Measurements from ENCODE around the gene TBC1D10A.
"Not testable (repeated sequence)": the region's sequence is repeated elsewhere in the genome, so short reads cannot be mapped to it uniquely, and the experiment has no call there.

TBC1D10A gene

GRCh38 chr22:30347255-30347892, 20.6 kb upstream of the TBC1D10A start:
- no peak for DNase-seq

GRCh38 chr22:30344447-30345200, 17.9 kb upstream of the TBC1D10A start:
- DNase-seq = no peak

DNA sequence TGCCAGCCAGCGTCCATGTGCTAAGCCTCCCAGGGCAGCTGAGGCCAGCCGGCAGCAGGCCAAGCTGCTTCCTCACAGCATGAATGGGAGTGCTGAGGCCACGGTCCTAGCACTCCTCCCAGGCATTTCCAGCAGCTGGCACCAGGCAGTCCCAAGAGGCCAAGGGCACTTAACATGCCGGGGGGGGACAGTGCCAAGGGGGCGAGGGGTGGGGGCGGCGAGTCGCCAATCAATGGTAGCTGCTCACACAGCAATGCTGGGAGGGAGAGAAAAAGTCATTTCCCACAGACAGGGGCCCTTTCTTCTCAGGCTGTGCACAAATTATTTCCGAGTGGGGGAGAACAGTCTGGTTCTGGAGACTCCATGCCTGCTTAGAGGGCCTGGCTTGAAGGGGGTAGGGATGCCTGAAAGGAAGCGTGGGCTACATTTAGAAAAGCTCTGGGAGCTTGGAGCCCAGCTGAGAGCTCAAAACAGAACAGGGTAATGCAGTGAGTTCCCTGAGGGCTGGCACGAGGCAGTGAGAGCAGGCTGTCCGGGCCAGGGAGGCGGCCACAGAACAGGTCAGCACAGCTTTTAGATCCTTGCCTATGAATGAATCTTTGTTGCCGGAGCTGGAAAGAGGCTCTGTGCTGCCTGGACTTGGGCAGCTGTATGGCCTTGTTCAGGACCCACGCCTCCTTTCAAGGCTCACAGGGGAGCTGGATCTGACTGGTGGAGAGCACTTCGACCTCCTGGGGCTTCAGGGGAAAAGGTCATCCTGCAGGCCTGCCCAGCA, 14.4 kb upstream of the TBC1D10A start:
- peak; percentile 89 for DNase-seq

DNA sequence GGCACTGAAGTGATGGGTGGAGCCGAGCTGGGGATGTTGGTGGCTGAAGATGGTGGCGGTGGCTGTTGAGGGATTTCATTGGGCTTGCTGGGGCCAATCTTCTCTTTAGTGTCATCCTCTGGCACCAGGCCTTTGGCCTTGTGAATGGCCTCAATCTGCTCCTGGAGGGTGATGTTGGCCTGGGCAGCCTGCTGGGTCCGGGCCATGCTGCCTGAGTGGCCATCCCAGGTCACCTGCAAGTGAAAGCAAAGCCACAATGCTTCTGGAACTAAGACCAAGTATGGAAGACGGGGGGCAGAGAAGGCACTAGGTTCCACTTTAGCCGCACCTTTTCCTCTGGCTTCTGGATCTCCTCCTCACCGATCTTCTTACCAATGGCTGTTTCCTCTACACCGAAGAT, 12.1 kb upstream of the TBC1D10A start:
- DNase-seq = no peak

- DNase-seq = not testable (repeated sequence)
Observed at GRCh38 chr22:30338341-30338740, 11.6 kb upstream of the TBC1D10A start.

DNA sequence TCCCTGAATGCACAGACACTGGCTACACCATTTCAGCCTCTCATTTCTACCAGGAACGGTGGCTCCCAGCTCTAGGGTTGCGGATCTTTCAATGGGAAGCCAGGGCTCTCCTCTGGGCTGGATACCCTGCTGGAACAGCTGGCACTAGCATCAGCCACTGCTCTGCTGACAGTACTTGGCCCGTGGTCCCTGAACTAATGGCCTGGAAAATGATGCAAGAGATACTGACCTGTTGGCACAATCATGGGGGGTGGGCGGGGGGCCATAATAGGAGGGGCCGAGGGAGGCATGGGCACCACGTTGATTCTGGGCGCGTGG, 10.7 kb upstream of the TBC1D10A start:
- no peak for DNase-seq

DNA sequence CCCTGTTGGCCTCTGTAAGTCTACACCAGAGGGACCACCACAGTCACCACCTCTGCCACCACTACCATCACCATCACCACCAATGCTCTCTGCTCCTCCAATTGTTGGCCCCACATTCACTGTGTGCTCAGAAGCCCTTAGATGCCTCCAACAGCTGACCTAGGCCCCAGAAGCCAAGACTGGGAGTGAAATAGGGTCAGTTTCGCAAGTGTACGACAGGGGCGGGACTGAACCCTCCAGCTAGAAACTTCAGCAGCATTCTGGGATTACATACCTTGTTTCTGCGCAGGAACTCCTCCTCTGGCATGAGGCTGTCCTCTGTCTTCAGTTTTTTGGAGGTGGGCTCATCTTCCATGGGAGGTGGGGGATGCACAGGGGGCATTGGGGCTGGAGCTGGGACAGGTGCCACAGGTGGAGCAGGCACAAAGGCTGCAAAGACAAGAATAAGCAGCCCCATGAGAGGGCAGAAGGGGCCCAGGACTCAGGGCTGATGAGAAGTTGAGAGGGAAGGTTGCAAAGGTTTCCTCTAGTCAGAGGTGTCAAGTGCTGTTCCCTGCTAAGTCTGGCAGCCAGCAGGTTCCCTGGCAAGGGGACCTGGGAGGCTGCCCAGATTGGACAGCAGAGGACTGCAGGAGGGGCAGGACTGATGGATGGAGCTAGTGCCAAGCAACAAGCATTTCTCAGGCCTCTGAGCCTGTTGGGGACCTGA, 10.2 kb upstream of the TBC1D10A start:
- peak; percentile 11 for DNase-seq

DNA sequence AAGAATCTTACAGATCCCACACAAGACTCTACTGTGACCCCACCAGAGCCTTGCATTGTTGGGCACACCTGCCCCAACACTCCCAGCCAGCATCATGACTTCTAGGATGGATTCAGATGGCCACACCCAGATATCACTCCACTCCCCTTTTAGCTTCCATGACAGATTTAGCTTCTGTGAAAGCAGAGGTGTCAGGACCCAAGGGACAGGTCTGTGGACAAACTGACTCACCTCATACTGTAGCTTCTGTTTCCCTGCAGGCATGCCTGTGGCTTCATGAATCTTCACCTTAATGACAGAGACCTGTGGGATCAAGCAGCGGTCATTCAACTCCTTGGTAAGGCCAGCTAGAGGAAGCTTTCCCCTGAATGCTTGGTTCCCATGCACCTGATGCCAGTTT, 8.5 kb upstream of the TBC1D10A start:
- DNase-seq = no peak

DNA sequence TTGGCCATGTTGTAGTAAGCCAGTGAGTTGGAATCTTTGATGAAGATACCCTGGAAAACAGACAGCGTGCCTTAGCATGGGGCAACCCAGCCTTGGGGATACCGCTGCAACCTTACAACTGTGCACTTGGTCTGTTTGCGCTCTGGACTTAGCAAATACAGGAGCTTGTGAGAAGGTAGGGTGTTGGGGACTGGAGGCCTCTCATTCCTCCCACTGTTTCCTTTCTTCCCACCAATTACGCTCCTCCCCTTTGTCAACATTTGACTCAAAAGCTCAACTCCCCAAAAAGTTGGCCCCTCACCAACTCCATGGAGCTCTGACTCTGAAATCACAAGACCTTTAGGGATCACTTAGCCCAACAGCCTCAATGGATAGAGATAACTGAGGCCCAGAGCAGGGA, 7.9 kb upstream of the TBC1D10A start:
- DNase-seq = no peak

DNA sequence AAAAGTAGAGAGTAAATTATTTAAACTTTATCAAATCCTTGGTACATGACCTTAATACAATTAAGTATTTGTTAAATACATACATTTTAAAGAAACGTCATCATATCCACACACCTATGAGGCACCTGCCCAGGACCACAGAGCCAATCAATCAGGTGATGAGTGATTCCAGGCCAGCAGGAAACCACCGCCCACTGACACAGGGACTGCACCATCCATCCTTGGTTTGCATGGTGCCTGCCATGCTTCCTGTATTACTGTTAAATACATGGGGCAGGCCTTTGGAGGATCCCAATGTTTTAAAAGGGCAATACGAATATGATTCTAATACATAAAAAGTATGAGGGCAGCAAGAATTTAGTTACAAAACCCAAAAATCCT, 7.0 kb upstream of the TBC1D10A start:
- no peak for DNase-seq

- no peak for DNase-seq
Observed at GRCh38 chr22:30332994-30333706, 6.4 kb upstream of the TBC1D10A start.

DNA sequence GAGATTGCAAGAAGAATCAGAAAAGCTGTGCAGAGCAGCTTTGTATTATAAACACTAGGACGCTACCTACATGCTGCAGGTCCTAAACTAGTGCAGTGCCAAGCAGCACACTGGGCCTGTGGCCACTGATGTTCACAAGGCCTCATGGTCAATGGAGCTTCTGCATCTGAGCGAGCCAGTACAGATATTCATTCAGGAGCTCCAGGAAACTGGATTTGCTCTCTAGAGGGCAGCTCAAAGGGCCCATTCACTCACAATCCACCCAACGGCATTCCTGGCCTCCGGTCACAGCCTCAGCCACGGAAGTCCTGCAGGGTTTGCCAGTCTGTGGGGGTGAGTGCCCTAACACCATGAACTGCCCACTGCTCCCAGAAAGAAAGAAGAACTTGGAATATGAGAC, 5.8 kb upstream of the TBC1D10A start:
- peak; percentile 50 for DNase-seq

GRCh38 chr22:30328466-30329049, 1.8 kb upstream of the TBC1D10A start:
- DNase-seq = no peak

GRCh38 chr22:30327864-30328345, 1.2 kb upstream of the TBC1D10A start:
- DNase-seq = no peak

GRCh38 chr22:30326255-30326705, 461 bp downstream of the TBC1D10A start:
- DNase-seq = no peak

DNA sequence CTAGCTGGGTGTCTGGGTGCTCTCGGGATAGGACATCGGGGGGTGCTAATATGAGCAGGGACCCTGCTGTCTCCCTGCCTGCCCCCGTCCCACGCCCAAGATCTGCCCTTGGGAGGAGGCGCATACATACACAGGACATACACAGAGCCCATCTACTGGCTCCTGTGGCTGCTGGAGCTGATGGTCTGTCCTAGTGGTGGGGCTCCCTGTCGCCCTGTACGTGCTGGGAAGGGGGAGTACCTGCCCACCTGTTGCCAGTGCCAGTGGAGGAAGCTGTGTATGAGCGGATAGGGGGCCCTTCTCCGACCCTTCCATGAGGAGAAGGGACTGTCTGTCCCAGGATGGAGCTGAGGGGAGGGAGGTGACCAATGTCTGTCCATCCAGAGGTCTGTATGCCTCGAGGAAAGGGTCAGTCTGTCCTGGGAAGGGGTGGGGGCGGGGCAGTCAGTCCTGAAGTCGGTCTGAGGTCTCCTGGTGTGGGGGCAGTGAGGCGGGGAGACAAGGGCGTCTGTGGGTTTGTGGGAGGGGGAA, 952 bp downstream of the TBC1D10A start:
- DNase-seq = no peak

DNA sequence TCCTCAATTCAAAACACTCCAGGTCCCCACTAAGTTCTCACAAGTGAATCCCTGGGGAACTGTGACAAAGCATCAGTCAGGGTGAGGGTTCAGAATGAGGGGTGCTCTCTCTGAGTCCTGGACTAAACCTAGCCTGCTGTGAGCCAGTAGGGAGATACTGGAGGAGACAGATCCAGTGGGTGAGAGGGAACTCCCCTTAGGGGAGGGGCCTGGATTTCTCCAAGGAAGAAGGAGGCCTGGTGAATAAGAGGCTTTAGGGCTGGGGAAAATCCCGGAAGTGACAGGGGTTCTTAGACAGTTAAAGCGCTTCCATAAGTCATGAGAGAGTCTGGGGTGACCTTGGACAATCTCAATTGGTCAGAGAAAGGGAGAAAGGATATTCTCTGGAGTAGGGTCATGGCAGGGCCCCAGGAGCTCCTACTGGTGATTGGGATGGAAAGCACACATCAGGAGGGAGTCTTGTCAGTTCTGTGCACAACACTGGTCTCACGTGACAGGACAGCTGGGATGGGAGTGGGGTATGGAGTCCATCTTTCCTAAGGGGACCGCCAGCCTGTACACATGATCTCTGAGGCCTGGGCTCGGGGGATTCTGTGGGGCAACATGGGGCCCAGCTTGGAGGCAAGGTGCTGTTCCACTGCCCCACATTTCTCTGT, 1.5 kb downstream of the TBC1D10A start:
- DNase-seq = no peak

GRCh38 chr22:30324014-30324730, 2.6 kb downstream of the TBC1D10A start:
- DNase-seq = no peak

GRCh38 chr22:30323246-30323645, 3.5 kb downstream of the TBC1D10A start:
- no peak for DNase-seq

DNA sequence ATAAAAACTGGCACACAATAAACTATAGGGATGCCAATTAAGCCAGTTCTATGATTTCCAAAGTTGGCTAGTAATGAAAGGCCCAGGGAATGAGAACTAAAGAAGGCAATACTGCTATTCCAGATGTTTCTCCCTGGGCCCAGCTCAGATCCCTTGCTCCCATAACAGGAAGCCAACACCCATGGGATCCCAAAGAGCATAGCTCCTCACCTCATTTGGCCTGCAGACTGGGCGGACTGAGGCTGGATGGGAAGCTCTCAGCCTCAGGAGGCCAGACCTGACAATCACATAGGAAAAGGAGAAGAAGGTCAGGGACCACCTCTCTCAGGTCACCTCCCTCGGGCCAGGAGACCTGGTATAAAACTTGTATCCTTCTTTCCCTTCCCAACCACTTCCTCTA, 5.3 kb downstream of the TBC1D10A start:
- DNase-seq = no peak

Data from midbrain (tissue), 1 donor.